ENCODE measurements around the gene SGF29.
"Not testable (repeated sequence)": the region's sequence is repeated elsewhere in the genome, so short reads cannot be mapped to it uniquely, and the experiment has no call there.

DNA sequence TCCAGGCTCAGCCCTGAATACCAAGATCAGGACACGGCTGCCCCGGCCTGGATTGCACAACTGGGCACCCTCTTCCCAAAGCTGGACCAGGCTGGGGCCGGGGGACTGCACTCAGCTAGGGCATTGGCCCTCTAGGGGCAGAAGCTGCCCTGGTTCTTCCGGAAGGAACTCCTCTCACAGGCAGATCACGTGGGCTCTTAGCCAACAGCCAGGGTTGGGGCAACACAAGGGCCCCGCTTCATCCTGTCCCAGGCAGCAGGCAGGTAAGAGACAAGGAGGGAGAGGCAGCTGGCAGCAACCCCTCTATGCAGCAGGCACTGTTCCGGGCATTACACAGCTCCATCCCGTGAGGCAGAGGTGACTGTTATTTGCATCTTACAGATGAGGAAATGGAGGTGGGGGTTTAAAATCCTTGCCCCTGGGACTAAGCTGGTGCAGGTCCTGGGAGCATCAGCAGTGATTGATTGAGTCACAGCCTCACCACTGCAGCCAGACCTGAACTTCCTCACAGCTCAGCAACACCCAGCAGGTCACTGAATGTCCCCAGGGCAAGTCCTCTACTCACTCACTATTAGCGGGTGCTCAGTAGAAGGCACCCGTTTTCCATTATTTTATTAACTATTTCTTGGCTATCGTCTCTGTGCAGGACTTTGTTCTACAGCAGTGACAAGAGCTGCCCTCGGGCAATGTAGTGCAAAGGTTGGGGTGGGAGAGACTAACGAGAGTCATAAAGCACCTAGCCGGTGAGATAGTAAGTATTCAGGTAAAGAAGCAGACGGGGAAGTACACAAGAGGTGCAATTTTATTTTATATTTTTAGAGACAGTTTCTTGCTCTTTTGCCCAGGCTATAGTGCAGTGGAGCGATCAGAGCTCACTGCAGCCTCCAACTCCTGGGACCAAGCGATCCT is 45.9 kb downstream of the SGF29 start:
- TF ChIP-seq, protein P1, sequence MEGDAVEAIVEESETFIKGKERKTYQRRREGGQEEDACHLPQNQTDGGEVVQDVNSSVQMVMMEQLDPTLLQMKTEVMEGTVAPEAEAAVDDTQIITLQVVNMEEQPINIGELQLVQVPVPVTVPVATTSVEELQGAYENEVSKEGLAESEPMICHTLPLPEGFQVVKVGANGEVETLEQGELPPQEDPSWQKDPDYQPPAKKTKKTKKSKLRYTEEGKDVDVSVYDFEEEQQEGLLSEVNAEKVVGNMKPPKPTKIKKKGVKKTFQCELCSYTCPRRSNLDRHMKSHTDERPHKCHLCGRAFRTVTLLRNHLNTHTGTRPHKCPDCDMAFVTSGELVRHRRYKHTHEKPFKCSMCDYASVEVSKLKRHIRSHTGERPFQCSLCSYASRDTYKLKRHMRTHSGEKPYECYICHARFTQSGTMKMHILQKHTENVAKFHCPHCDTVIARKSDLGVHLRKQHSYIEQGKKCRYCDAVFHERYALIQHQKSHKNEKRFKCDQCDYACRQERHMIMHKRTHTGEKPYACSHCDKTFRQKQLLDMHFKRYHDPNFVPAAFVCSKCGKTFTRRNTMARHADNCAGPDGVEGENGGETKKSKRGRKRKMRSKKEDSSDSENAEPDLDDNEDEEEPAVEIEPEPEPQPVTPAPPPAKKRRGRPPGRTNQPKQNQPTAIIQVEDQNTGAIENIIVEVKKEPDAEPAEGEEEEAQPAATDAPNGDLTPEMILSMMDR (IDR thresholded peaks at IDR 0.05; ENCODE audit: insufficient read depth, low read depth, low read length), result not testable (repeated sequence)
- TF ChIP-seq EZH2 (IDR thresholded peaks at IDR 0.05; ENCODE audit: insufficient read depth, low read length), result not testable (repeated sequence)
